GM10266 (cell line): ENCODE measurements around the gene EIF2S2.

Experiments used
- DNase-seq: peaks from one replicate; pipeline ENCODE4 v3.0.0; 2012; ENCODE audit errors: extremely low spot score
- CTCF ChIP-seq: IDR thresholded peaks from 2 replicates; pipeline ENCODE4 v1.5.1; 2012; ENCODE audit warnings: mild to moderate bottlenecking, low read depth; ENCODE audit not compliant: control insufficient read depth, insufficient read depth; ENCODE audit errors: missing control alignments

Gene EIF2S2

GRCh38 chr20:34110745-34111641 lies 1.1 kb downstream of the EIF2S2 start:
- DNase-seq = peak; percentile 43
- no peak for TF ChIP-seq CTCF

- no peak for DNase-seq
- TF ChIP-seq CTCF = no peak
These were observed 1.9 kb downstream of the EIF2S2 start for GRCh38 chr20:34110025-34110744.

- no peak for TF ChIP-seq CTCF
- DNase-seq = no peak
These were observed 2.6 kb downstream of the EIF2S2 start for GRCh38 chr20:34109442-34109841.

- no peak for DNase-seq
- no peak for TF ChIP-seq CTCF
These were observed 3.3 kb downstream of the EIF2S2 start for GRCh38 chr20:34108616-34109174.

GRCh38 chr20:34105978-34106675 lies 5.9 kb downstream of the EIF2S2 start:
- TF ChIP-seq CTCF = no peak
- no peak for DNase-seq

GRCh38 chr20:34104059-34104458 lies 8.0 kb downstream of the EIF2S2 start:
- no peak for DNase-seq
- TF ChIP-seq CTCF = no peak
